GM12878 (cell line): ENCODE data around the gene DDX19B. TPM values are rescaled to one million over a fixed set of nuclear protein-coding genes. Genes with fewer than 3 reads are reported as not detected.

ENCODE experiments used
- ATAC-seq: fragments of 200-7000 bp; cut with Tn5 transposase; 3 replicates; pipeline ENCODE4 v1.9.1; 2020; ENCODE audit warnings: mild to moderate bottlenecking, moderate library complexity
- BruUV-seq: library from RNA; stranded (reverse); fragments of 400-500 nt; replicated peaks from 2 replicates; lab custom pipeline; 2021; lab: Mats Ljungman, UMichigan
- CTCF ChIA-PET: fragments of 300-600 bp; sonication (Branson Sonifier 250); formaldehyde crosslinking; extraction: SDS; loops from one replicate; lab custom pipeline; 2021; ENCODE audit warnings: inconsistent platforms; lab: Yijun Ruan, JAX
- POLR2A ChIA-PET: fragments of 350-600 bp; formaldehyde crosslinking; extraction: SDS; loops from one replicate; lab custom pipeline; 2021; ENCODE audit warnings: inconsistent platforms; lab: Charles Lee
- RAD21 ChIA-PET: fragments of 300-600 bp; sonication (Branson Sonifier 250); formaldehyde crosslinking; loops from one replicate; lab custom pipeline; 2023; ENCODE audit warnings: antibody characterized with exemption; ENCODE audit not compliant: unreplicated experiment; lab: Charles Lee
- SMC1A ChIA-PET: fragments of 300-600 bp; sonication (Branson Sonifier 250); formaldehyde crosslinking; loops from one replicate; lab custom pipeline; 2023; ENCODE audit not compliant: unreplicated experiment, uncharacterized antibody; lab: Charles Lee
- DNase-seq: peaks from one replicate; pipeline ENCODE4 v3.0.0-alpha.2; 2011; ENCODE audit warnings: low read depth, low spot score
- FAIRE-seq: peaks from 3 replicates; lab custom pipeline; 2011; peaks lifted over from hg19 to GRCh38; lab: Jason Lieb, UNC
- H2AFZ ChIP-seq: 2 replicates; pipeline ENCODE4 v1.6.0; 2011; ENCODE audit warnings: low read depth, low read length, control low read depth; ENCODE audit not compliant: control insufficient read depth
- H3K27ac ChIP-seq: 2 replicates; pipeline ENCODE4 v1.5.1; 2011; ENCODE audit warnings: control low read depth; ENCODE audit not compliant: control insufficient read depth, insufficient read depth
- H3K27me3 ChIP-seq, 2 experiments: replicated peaks in 1 of 2; 2 replicates each; pipeline versions ENCODE4 v1.6.0 to v1.6.1; 2011; ENCODE audit warnings: low read length in 1 of 2; ENCODE audit not compliant: control insufficient read depth in 2 of 2, insufficient read depth in 2 of 2
- H3K36me3 ChIP-seq, 2 experiments: 2 replicates each; pipeline ENCODE4 v1.5.1; 2011; ENCODE audit warnings: low read length in 1 of 2; ENCODE audit not compliant: control insufficient read depth in 2 of 2, insufficient read depth in 2 of 2
- H3K4me1 ChIP-seq: 2 replicates; pipeline ENCODE4 v1.6.1; 2011; ENCODE audit warnings: mild to moderate bottlenecking, low read length, moderate library complexity, mixed read lengths; ENCODE audit not compliant: control insufficient read depth, insufficient read depth
- H3K4me2 ChIP-seq: 2 replicates; pipeline ENCODE4 v1.6.0; 2011; ENCODE audit warnings: control low read depth; ENCODE audit not compliant: control insufficient read depth, insufficient read depth
- H3K4me3 ChIP-seq: fragments of 200-600 bp; sonication (generic); 2 replicates; pipeline ENCODE4 v1.5.1; 2016
- H3K79me2 ChIP-seq: 2 replicates; pipeline ENCODE4 v1.6.0; 2011; ENCODE audit warnings: low read length; ENCODE audit not compliant: control insufficient read depth, insufficient read depth
- H3K9ac ChIP-seq: 2 replicates; pipeline ENCODE4 v1.8.0; 2011; ENCODE audit warnings: low read length, control low read depth, mixed read lengths; ENCODE audit not compliant: control insufficient read depth, insufficient read depth
- H3K9me3 ChIP-seq: replicated peaks from 3 replicates; pipeline ENCODE4 v1.5.1; 2011; ENCODE audit warnings: mild to moderate bottlenecking, low read length; ENCODE audit not compliant: control insufficient read depth, insufficient read depth
- H4K20me1 ChIP-seq: 2 replicates; pipeline ENCODE4 v1.6.0; 2011; ENCODE audit not compliant: control insufficient read depth, insufficient read depth
- CBFB ChIP-seq: IDR thresholded peaks from 2 replicates; pipeline ENCODE4 v1.6.1; 2016; ENCODE audit warnings: antibody characterized with exemption, low read depth
- ETV6 ChIP-seq, 2 experiments: fragments of 450-650 bp in 1 of 2; IDR thresholded peaks in 1 of 2; conservative IDR thresholded peaks in 1 of 2; 2 replicates each; pipeline ENCODE4 v1.6.1; 2014; ENCODE audit warnings: antibody characterized with exemption in 1 of 2, borderline replicate concordance in 1 of 2, low read depth in 1 of 2, mild to moderate bottlenecking in 1 of 2, moderate library complexity in 1 of 2
- FOXM1 ChIP-seq: IDR thresholded peaks from 2 replicates; pipeline ENCODE4 v1.6.1; 2012; ENCODE audit warnings: low read depth, mild to moderate bottlenecking, inconsistent platforms, low read length, moderate library complexity
- HCFC1 ChIP-seq: fragments of 150-350 bp; IDR thresholded peaks from 2 replicates; pipeline ENCODE4 v1.6.1; 2014; ENCODE audit warnings: low read length
- KAT2A ChIP-seq: conservative IDR thresholded peaks from 2 replicates; pipeline ENCODE4 v1.6.1; 2011; ENCODE audit warnings: low read depth, low read length; ENCODE audit not compliant: control insufficient read depth
- LARP7 ChIP-seq: fragments of 450-650 bp; IDR thresholded peaks from 2 replicates; pipeline ENCODE4 v1.6.1; 2017; ENCODE audit warnings: mild to moderate bottlenecking
- RB1 ChIP-seq: fragments of 450-650 bp; formaldehyde crosslinking; IDR thresholded peaks from 2 replicates; pipeline ENCODE4 v1.6.1; 2017; ENCODE audit warnings: mild to moderate bottlenecking, borderline replicate concordance
- SMAD1 ChIP-seq: fragments of 450-650 bp; IDR thresholded peaks from 2 replicates; pipeline ENCODE4 v1.6.1; 2018; ENCODE audit warnings: mild to moderate bottlenecking, low read depth; ENCODE audit not compliant: partially characterized antibody
- SMARCA5 ChIP-seq: fragments of 450-650 bp; IDR thresholded peaks from 2 replicates; pipeline ENCODE4 v1.6.1; 2017; ENCODE audit warnings: mild to moderate bottlenecking
- TCF3 ChIP-seq: IDR thresholded peaks from 2 replicates; pipeline ENCODE4 v1.6.1; 2012; ENCODE audit warnings: low read depth, mild to moderate bottlenecking, low read length, borderline replicate concordance; ENCODE audit not compliant: insufficient read depth
- ZNF217 ChIP-seq: fragments of 450-650 bp; IDR thresholded peaks from 2 replicates; pipeline ENCODE4 v1.6.1; 2017; ENCODE audit warnings: antibody characterized with exemption, mild to moderate bottlenecking
- ZSCAN29 ChIP-seq: fragments of 450-650 bp; IDR thresholded peaks from 2 replicates; pipeline ENCODE4 v1.6.1; 2017; ENCODE audit warnings: mild to moderate bottlenecking, moderate library complexity
- WGBS: methylation state at CpG from one replicate; pipeline ENCODE4 v1.1.6; 2016; ENCODE audit warnings: low lambda C conversion rate; ENCODE audit not compliant: insufficient replicate concordance, insufficient coverage; ENCODE audit errors: missing lambda C conversion rate; 5-methylcytosine and 5-hydroxymethylcytosine counted together
- in situ Hi-C: fragments of 300-500 bp; cut with MboI; formaldehyde crosslinking; loops from 9 replicates; pipeline ENCODE4 v1.14.3; 2018; ENCODE audit warnings: mixed read lengths
- intact Hi-C: fragments of 100-400 bp; cut with micrococcal nuclease; formaldehyde crosslinking; loops from one replicate; pipeline ENCODE4 v1.14.2; 2022; ENCODE audit not compliant: unreplicated experiment
- polyA plus RNA-seq, 11 experiments: library from polyadenylated mRNA; depleted of rRNA in 4 of 11; unstranded in 6 of 11; stranded (reverse) in 5 of 11; fragments of >200 nt; fragmentation: Nextera tagmentation in 4 of 11; fragmentation: Illumina TruSeq in 1 of 11; extraction: Ambion mirVana in 4 of 11; extraction: Trizol in 1 of 11; gene quantifications; 1 replicate in 1 of 11; 2 replicates in 10 of 11; pipeline versions ENCODE4 v1.2.1 to v1.2.3, GENCODE V29; 2011 to 2016; ENCODE audit warnings: inconsistent platforms in 2 of 11, missing spikeins in 2 of 11, low read depth in 1 of 11
- total RNA-seq, 4 experiments: library from RNA; depleted of rRNA in 3 of 4; stranded (reverse); fragments of >200 nt in 3 of 4; fragmentation: Illumina TruSeq in 1 of 4; extraction: Trizol in 1 of 4; gene quantifications; 2 replicates each; pipeline versions ENCODE4 v1.2.1 to v1.2.3, GENCODE V29; 2013 to 2021
- TF ChIP-seq, protein P1 (sequence below): IDR thresholded peaks from 2 replicates; pipeline ENCODE4 v1.6.1; 2012; ENCODE audit warnings: mild to moderate bottlenecking, low read depth, low read length
- TF ChIP-seq, protein P2 (sequence below): fragments of 450-650 bp; IDR thresholded peaks from 2 replicates; pipeline ENCODE4 v1.6.1; 2017; ENCODE audit warnings: mild to moderate bottlenecking

The DDX19B gene
- total and polyA plus RNA-seq, 10 of the 15 experiments (the other 5 are each of a cell fraction or from before 2014, with no cell fraction given): 14.1 to 69.1 (median 42.5) TPM

DNA sequence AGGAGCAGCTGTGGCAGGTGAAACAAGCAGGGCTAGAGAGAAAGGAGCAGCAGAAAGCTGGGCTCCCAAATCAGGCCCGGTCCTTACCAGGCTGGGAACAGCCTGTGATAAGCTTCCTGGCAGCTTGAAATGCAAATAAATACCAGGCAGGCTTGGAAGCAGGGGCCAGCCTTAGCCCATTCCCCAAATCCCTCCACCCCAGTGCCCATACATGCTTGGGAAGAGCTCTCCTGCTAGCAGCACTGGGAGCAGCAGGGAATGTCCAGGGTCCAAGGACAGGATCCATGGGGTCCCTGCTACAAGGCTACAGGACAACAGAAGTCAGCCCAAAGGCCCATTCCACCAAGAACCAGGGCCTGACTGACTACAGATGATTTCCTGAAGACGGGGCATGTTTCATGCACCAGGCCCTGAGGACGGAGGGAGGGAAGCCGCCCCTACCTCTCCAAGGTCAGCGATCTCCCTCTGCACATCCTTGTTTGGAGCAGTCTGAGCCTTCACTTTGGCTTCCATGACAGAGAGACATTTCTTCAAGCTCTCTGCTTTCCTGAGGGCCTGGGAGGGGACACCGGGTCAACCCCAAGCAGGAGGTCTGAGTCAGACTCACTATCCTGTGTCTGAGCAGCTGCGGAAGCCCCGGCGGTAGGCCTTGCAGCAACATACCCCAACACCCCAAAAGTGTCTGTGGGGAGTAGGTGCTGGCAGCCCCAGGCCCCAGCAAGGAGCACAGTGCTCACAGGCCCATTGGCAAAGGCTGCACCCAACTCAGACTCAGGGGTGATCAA, 44.6 kb upstream of the DDX19B start:
- FAIRE-seq (no peak), ATAC-seq (no peak), DNase-seq (no peak)
- no peaks in the 10 kb centered on the region for H3K4me1 ChIP-seq
- BruUV-seq: no TSS peak
- peaks cover 27 to 39% of the 10 kb centered on the region in 2 experiments for H3K36me3 ChIP-seq
- ChIA-PET SMC1A (no interaction called here), CTCF (interaction anchor here (1.3 to 3.2 kb wide), 2 partner anchors 8 to 92 kb away, joined by 3 to 13 read pairs; partner anchors contain the start of gene DDX19A), RAD21 (no interaction called here), POLR2A (interaction anchor here (0.8 kb wide), 1 partner anchor 31 kb away, joined by 4 read pairs; no protein-coding TSS in a partner anchor)
- 91% methylated on average over 7 of the region's 9 CpGs for WGBS
- H3K9ac ChIP-seq: no peak overlapping the region
- intact Hi-C loops (loop anchor here (10.0 kb wide), 1 partner anchor 90 kb away; no protein-coding TSS in a partner anchor), in situ Hi-C loops (no loop called here)
- H3K4me3 ChIP-seq: no peak overlapping the region
- H3K27me3 ChIP-seq: no peaks in the 10 kb centered on the region
- H3K4me2 ChIP-seq: no peak overlapping the region
- no peaks in the 10 kb centered on the region for H3K9me3 ChIP-seq
- H4K20me1 ChIP-seq: no peaks in the 10 kb centered on the region
- peaks cover 20% of the 10 kb centered on the region for H3K79me2 ChIP-seq
- no peak for TF ChIP-seq SMAD1
- TF ChIP-seq LARP7: no peak
- no peak for TF ChIP-seq ETV6 (conservative IDR thresholded peaks at IDR 0.05 in 1 of 2, IDR thresholded peaks at IDR 0.05 in 1 of 2; ENCODE audit: borderline replicate concordance in 1 of 2, low read depth in 1 of 2)
- no peak for TF ChIP-seq KAT2A
- TF ChIP-seq FOXM1: no peak
- TF ChIP-seq ZNF217: no peak
- TF ChIP-seq, protein P1, sequence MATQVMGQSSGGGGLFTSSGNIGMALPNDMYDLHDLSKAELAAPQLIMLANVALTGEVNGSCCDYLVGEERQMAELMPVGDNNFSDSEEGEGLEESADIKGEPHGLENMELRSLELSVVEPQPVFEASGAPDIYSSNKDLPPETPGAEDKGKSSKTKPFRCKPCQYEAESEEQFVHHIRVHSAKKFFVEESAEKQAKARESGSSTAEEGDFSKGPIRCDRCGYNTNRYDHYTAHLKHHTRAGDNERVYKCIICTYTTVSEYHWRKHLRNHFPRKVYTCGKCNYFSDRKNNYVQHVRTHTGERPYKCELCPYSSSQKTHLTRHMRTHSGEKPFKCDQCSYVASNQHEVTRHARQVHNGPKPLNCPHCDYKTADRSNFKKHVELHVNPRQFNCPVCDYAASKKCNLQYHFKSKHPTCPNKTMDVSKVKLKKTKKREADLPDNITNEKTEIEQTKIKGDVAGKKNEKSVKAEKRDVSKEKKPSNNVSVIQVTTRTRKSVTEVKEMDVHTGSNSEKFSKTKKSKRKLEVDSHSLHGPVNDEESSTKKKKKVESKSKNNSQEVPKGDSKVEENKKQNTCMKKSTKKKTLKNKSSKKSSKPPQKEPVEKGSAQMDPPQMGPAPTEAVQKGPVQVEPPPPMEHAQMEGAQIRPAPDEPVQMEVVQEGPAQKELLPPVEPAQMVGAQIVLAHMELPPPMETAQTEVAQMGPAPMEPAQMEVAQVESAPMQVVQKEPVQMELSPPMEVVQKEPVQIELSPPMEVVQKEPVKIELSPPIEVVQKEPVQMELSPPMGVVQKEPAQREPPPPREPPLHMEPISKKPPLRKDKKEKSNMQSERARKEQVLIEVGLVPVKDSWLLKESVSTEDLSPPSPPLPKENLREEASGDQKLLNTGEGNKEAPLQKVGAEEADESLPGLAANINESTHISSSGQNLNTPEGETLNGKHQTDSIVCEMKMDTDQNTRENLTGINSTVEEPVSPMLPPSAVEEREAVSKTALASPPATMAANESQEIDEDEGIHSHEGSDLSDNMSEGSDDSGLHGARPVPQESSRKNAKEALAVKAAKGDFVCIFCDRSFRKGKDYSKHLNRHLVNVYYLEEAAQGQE: no peak
- no peak for TF ChIP-seq TCF3
- TF ChIP-seq CBFB: no peak
- no peak for TF ChIP-seq SMARCA5
- no peak for TF ChIP-seq HCFC1
- no peak for TF ChIP-seq ZSCAN29
- no peak for TF ChIP-seq RB1
- TF ChIP-seq, protein P2, sequence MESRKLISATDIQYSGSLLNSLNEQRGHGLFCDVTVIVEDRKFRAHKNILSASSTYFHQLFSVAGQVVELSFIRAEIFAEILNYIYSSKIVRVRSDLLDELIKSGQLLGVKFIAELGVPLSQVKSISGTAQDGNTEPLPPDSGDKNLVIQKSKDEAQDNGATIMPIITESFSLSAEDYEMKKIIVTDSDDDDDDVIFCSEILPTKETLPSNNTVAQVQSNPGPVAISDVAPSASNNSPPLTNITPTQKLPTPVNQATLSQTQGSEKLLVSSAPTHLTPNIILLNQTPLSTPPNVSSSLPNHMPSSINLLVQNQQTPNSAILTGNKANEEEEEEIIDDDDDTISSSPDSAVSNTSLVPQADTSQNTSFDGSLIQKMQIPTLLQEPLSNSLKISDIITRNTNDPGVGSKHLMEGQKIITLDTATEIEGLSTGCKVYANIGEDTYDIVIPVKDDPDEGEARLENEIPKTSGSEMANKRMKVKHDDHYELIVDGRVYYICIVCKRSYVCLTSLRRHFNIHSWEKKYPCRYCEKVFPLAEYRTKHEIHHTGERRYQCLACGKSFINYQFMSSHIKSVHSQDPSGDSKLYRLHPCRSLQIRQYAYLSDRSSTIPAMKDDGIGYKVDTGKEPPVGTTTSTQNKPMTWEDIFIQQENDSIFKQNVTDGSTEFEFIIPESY: no peak
- no peak overlapping the region for H2AFZ ChIP-seq
- no peak overlapping the region for H3K27ac ChIP-seq
